Inflammatory macrophage (primary cell): ENCODE data around the gene TDRD7.
"Not testable (repeated sequence)": the region's sequence is repeated elsewhere in the genome, so short reads cannot be mapped to it uniquely, and the experiment has no call there.

Experiments used
- DNase-seq, 2 donors: peaks; one replicate each; pipeline ENCODE4 v3.0.0-alpha.2; 2020 to 2022

TDRD7 gene

GRCh38 chr9:97430316-97431043, 18.6 kb downstream of the TDRD7 start:
- no peak for DNase-seq

GRCh38 chr9:97431044-97431441, 19.1 kb downstream of the TDRD7 start:
- no peak for DNase-seq

- DNase-seq = no peak
These were observed 19.8 kb downstream of the TDRD7 start for GRCh38 chr9:97431549-97432143.

DNA sequence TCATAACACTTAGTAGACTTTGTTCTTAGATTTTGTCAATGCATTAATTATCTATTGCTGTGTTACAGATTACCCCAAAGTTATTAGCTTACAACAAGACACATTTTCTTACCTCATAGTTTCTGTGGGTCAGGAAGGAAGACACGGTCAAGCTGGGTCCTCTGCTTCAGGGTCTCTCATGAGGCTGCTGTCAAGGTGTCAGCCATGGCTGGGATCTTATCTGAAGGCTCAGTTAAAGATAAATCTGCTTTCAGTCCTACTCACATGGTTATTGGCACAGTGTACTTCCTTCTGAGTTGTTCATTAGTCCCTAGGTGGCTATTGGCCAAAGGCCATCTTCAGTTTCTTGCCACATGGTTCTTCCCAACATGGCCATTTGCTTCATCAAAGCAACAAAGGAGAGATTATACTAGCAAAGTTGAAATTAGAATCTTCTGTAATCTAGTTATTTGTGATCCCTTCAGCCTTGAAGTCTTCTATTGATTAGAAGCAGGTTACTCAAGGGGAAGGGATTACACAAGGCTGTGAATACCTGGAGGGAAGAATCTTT, 25.2 kb downstream of the TDRD7 start:
- DNase-seq = no peak

GRCh38 chr9:97438257-97438656, 26.4 kb downstream of the TDRD7 start:
- no peak for DNase-seq

DNA sequence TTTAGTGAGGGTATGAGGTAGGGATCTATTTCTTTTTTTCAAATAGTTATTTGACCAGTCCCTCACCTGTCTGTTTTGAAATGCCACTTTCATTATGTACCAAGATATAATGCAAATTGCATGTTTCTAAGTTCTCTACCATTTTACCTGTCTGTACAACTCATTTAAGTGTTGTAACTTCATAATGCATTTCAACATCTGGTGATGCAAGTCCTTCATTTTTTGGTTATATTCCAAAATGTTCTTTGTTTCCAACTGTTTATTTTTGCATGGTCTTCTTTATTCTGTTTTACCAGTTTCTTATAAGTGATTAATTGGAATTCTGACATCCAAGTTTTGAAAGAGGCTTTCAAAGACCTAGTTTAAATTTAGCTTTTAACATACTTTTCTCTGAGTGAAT, 26.8 kb downstream of the TDRD7 start:
- DNase-seq = no peak

GRCh38 chr9:97440160-97440559, 28.3 kb downstream of the TDRD7 start:
- no peak for DNase-seq

DNA sequence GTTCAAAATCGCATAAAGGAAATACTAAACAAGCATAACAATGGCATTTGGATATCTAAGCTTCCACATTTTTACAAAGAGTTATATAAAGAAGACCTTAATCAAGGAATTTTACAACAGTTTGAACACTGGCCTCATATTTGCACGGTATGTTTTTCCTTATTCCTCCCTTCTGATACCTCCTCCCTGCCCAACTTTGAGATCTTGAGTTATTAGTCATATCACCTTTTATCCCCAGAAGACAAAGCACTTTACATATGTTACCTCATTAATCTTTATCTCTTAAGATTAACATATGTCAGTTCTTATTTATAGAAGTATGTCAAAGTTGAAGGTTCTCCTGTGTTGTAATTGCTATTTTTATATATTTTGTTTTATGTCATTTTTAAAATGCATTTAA, 29.8 kb downstream of the TDRD7 start:
- no peak for DNase-seq

DNA sequence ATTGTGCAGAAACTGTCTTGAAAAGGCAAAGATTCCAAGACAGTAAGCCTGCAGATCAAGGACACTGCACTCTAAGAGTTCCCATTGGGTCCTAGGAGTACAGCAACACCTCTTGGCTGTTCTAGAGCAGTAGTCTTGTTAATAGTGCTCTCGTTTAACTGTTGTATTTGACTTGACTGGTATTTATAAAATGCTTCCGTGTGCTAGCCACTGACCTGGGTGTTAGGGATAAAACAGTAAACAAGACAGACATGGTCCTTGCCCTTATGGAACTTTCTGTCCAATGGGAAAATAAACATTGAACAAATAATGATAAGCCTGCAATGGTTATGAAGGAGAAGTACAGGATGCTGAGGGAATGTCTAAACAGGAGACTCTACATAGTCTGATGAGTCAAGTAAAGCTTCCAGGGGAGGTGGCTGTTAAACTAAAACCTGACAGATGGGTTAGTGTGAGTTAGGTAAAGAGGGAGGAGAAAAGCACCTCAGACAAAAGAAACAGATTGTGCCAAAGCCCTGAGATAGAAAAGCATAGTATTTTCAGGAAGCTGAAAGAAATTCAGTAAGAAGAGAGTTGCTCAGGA, 33.3 kb downstream of the TDRD7 start:
- no peak for DNase-seq

- peak in 1 of 2 donors; percentile 48 for DNase-seq
These were observed 35.1 kb downstream of the TDRD7 start for GRCh38 chr9:97447001-97447400.

- not testable (repeated sequence) for DNase-seq
These were observed 41.7 kb downstream of the TDRD7 start for GRCh38 chr9:97453573-97453972.

- DNase-seq = not testable (repeated sequence)
These were observed 44.9 kb downstream of the TDRD7 start for GRCh38 chr9:97456841-97457240.

DNA sequence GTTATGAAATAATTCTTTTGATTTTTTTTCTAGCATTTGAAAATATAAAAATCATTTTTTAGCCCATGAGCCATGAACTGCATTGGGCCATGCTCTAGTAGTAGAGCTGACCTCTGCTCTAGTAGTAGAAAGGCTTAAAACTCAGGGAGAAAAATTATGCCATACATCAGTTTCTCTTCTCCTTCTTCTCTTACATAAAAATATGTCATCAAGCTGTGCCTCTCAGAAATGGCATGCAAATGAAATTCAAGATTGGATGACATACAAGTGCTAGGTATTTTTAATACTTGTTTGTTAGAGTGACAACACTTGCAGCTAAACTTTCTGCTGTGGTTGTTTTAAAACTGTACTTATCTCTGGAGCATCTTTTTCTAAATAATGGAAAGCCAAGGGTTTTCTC, 47.4 kb downstream of the TDRD7 start:
- DNase-seq = peak in 1 of 2 donors; percentile 10

GRCh38 chr9:97462159-97462558, 50.3 kb downstream of the TDRD7 start:
- no peak for DNase-seq

DNA sequence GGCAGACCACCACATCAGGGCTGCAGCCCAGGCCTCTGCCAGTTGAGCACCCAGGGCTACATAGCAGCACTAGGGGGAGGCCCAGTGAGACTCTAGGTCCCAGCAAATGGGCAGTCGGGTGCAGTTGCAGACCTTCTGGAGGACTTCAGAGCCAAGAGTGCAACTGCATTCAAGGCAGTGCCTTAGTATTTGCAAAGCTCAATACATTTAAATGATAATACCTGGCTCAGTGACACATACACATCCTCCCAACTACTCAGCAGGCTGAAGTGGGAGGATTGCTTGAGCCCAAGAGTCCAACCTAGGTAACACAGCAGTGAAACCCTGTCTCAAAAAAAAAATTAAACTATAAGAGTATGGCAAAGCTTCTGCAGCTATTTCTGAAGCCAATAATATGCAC, 51.0 kb downstream of the TDRD7 start:
- no peak for DNase-seq

DNA sequence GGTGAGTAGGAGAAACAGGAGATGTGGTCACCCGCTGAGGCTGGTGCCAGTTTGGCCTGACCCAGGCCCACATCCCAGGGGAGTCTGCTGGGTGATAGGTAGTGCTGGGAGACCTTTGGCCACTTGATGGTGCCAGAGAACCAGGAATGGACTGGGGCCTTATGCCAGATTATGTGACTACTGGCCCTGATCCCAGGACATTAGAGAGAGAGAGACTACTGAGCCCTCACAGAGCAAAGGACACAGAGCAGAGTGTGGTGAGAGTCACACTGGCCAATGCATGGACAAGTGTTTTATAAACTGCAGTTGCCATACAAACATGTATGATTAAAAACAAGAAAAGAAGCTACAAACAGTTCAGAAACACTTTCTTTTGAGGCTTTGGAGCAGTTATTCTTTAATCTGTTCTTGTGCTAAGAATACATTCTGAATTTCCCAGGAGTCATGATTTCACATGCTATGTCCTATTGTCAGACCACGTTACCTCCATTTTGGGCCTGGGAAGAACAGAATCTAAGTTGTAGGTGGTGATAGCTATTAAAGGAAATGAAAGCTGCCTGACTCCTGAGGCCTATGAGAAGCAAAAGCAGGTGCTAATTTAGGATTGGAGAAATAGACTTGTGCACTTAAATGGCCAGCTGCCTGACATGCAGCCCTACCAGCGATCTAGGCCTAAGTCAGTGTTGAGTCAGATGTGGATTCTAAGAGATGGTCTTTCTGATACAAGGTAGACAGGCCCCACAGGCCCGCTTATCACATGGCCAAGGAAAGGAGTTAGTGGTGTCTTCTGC, 57.0 kb downstream of the TDRD7 start:
- peak; percentile 26 to 46 for DNase-seq

- no peak for DNase-seq
These were observed 58.2 kb downstream of the TDRD7 start for GRCh38 chr9:97470076-97470475.

DNA sequence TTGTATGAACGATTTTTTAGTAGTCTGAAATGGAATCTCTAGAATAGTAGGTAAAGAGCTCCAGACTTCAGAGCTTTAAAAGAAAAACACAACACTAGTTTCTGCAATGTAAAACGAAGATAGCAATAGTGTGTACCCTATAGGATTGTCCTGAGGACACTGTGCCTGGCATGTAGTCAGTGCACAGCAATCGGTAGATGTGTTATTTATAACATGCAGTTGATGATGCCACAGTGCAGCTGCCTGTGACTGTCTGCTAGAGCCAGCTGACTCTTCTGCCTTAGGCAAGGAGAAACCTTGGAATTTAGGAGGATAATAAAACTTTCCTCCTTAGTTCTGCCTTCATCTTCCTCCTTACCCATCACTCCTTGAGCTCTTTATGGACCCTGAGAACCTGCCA, 61.8 kb downstream of the TDRD7 start:
- no peak for DNase-seq

DNA sequence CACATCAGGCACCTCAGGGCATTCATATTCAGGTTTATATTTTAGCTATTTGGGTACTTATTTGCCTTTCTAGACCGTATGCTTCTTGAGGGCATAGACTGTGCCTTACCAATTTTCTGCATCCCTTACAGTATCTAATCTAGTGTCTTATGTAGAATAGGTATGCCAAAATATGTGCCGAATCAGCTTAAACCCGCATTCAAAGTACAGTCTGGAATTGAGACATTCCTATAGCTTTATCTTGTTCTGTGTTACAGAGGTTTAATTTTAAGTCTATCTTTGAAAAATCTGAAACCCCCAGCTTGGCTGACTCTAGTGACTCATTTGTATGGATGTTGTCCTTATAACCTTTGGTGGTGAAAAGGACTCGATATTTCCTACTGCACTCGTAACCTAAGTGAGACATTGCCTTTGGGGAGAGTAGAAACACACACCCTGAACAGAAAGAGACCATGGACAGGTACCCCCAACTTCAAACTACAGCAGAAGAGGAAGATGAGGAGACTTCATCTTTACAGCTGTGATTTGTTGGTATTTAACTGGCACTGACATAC, 62.6 kb downstream of the TDRD7 start:
- DNase-seq = no peak

GRCh38 chr9:97475059-97475458, 63.2 kb downstream of the TDRD7 start:
- no peak for DNase-seq

DNA sequence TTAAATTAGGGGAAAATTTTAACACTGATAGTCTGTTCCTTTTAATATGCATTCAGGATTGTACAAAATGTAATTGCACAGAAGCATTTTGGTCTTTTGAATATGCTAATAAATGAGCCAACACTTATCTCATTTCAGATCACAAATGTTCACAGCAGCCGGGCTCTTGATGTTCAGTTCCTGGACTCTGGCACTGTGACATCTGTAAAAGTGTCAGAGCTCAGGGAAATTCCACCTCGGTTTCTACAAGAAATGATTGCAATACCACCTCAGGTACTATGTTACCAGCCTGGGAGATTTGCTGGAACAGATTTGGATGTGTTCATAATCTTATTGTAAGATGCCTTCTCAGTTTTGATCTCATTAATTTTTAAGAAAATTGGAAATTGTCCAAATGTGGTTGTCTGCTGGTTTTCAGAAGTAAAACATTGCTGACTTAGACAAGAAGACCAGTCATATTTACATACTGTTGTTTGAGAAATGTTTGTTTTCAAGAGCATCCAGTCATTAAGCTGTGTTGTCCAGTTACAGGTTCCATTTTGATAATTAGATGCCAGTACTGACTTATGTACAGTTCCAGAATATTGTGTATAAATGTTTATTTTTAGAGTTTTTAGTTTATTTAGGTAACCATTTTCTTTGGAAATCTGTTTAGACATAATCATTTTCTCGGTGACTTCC, 66.5 kb downstream of the TDRD7 start:
- DNase-seq = no peak

- DNase-seq = no peak
These were observed 67.7 kb downstream of the TDRD7 start for GRCh38 chr9:97479496-97480159.
